ENCODE results near the gene PMS1. TPM values are rescaled to one million over a fixed set of nuclear protein-coding genes. Genes with fewer than 3 reads are reported as not detected.
A peak's percentile ranks its signal among the peaks of the same experiment; 100 is the strongest.
"Not testable (repeated sequence)": the region's sequence is repeated elsewhere in the genome, so short reads cannot be mapped to it uniquely, and the experiment has no call there.

Gene PMS1
- total and polyA plus RNA-seq, 9 of the 15 experiments (the other 6 are each of a cell fraction or from before 2014, with no cell fraction given), result 14.5 to 29.8 (median 24.7) TPM

- Histone ChIP-seq H3K36me3 (ENCODE audit: control insufficient read depth, insufficient read depth, low read length) (no peaks in the 10 kb centered on the region), H3K79me2 (ENCODE audit: control insufficient read depth, insufficient read depth, low read length) (no peaks in the 10 kb centered on the region), H3K4me3 (no peak overlapping the region), H3K9me3 (replicated peaks; ENCODE audit: control insufficient read depth, insufficient read depth, low read depth, low read length) (no peaks in the 10 kb centered on the region), H4K20me1 (replicated peaks; ENCODE audit: control insufficient read depth, insufficient read depth, low read length) (no peaks in the 10 kb centered on the region), H3K9ac (ENCODE audit: insufficient read depth in 1 of 2, low read depth in 2 of 2, low read length in 2 of 2) (no peak overlapping the region), H3K9me1 (ENCODE audit: control insufficient read depth, insufficient read depth, low read length) (no peaks in the 10 kb centered on the region), H3K27ac (ENCODE audit: extremely low read depth, low read depth, low read length) (no peak overlapping the region), H2AFZ (ENCODE audit: low read depth, low read length) (no peak overlapping the region), H3K4me1 (replicated peaks in 1 of 2; ENCODE audit: control insufficient read depth in 2 of 2, insufficient read depth in 2 of 2, low read length in 2 of 2) (peaks cover 0 to 5% of the 10 kb centered on the region in 2 experiments; a peak in 2 of 5 replicates), H3K27me3 (ENCODE audit: control insufficient read depth in 2 of 2, insufficient read depth in 2 of 2, low read length in 2 of 2) (no peaks in the 10 kb centered on the region; a peak in 1 of 5 replicates), H3K4me2 (ENCODE audit: insufficient read depth, low read length) (no peak overlapping the region)
- DNase-seq (ENCODE audit: extremely low read depth in 1 of 4, low spot score in 3 of 4) (no peak), FAIRE-seq (no peak), ATAC-seq (no peak)
- POLR2A ChIA-PET, result no interaction called here
- CTCF ChIA-PET (ENCODE audit: low intra/inter-chr PET ratio), result no interaction called here
- 0 out of 2 replicates have a peak, but pooled peaks have one; percentile 11 for TF ChIP-seq C11orf30 (IDR thresholded peaks at IDR 0.05; ENCODE audit: low read depth)
- no peak for TF ChIP-seq ZZZ3 (IDR thresholded peaks at IDR 0.05)
- TF ChIP-seq ZNF316 (IDR thresholded peaks at IDR 0.05), result peak; percentile 33; the same call in 1 of the 2 replicates
- TF ChIP-seq NFYB (IDR thresholded peaks at IDR 0.05; ENCODE audit: extremely low read depth, insufficient read length), result no peak
- intact Hi-C loops (cut with micrococcal nuclease), result no loop called here
- in situ Hi-C loops (cut with MboI), result no loop called here
- no TSS peak for BruUV-seq (replicated peaks)
- 8% methylated on average over 1 of the region's 2 CpGs for WGBS (ENCODE audit: insufficient coverage, low coverage, missing lambda C conversion rate)
These were observed 101.1 kb downstream of the PMS1 start for GRCh38 chr2:189885368-189885767.

GRCh38 chr2:189892546-189893294, 108.5 kb downstream of the PMS1 start:
- in situ Hi-C loops (cut with MboI); H3K36me3 ChIP-seq (ENCODE audit: control insufficient read depth, insufficient read depth, low read length); CTCF ChIA-PET (ENCODE audit: low intra/inter-chr PET ratio); H3K79me2 ChIP-seq (ENCODE audit: control insufficient read depth, insufficient read depth, low read length); H3K4me2 ChIP-seq (ENCODE audit: insufficient read depth, low read length); intact Hi-C loops (cut with micrococcal nuclease); H3K9me3 ChIP-seq (replicated peaks; ENCODE audit: control insufficient read depth, insufficient read depth, low read depth, low read length); H3K27me3 ChIP-seq (ENCODE audit: control insufficient read depth in 2 of 2, insufficient read depth in 2 of 2, low read length in 2 of 2); H4K20me1 ChIP-seq (replicated peaks; ENCODE audit: control insufficient read depth, insufficient read depth, low read length); FAIRE-seq; H3K9me1 ChIP-seq (ENCODE audit: control insufficient read depth, insufficient read depth, low read length); DNase-seq (ENCODE audit: extremely low read depth in 1 of 4, low spot score in 3 of 4); H3K4me3 ChIP-seq; POLR2A ChIA-PET; H3K4me1 ChIP-seq (replicated peaks in 1 of 2; ENCODE audit: control insufficient read depth in 2 of 2, insufficient read depth in 2 of 2, low read length in 2 of 2); BruUV-seq (replicated peaks); H3K27ac ChIP-seq (ENCODE audit: extremely low read depth, low read depth, low read length); H3K9ac ChIP-seq (ENCODE audit: insufficient read depth in 1 of 2, low read depth in 2 of 2, low read length in 2 of 2): not testable (repeated sequence)
- TF ChIP-seq YY1 (IDR thresholded peaks at IDR 0.05; ENCODE audit: borderline replicate concordance in 1 of 3, control insufficient read depth in 1 of 3, extremely low read depth in 1 of 3, insufficient read depth in 3 of 3, insufficient read length in 1 of 3, insufficient replicate concordance in 2 of 3, low read depth in 1 of 3, low read length in 2 of 3), result peak in 1 of 3 experiments; percentile 10
- peak in 1 of 2 experiments; percentile 51; a peak in 2 of 4 replicates for TF ChIP-seq FOXK2 (conservative IDR thresholded peaks at IDR 0.05 in 1 of 2, IDR thresholded peaks at IDR 0.05 in 1 of 2; ENCODE audit: low read depth in 2 of 2)
- H2AFZ ChIP-seq (ENCODE audit: low read depth, low read length), result peak overlapping the region; percentile 59; the same call in 1 of the 2 replicates
- 13% methylated on average over 6 of the region's 7 CpGs for WGBS (ENCODE audit: insufficient coverage, low coverage, missing lambda C conversion rate)
- peak; percentile 35; the same call in 2 of the 3 replicates for ATAC-seq
